ENCODE measurements around the gene GTF3C5.

GTF3C5 gene

DNA sequence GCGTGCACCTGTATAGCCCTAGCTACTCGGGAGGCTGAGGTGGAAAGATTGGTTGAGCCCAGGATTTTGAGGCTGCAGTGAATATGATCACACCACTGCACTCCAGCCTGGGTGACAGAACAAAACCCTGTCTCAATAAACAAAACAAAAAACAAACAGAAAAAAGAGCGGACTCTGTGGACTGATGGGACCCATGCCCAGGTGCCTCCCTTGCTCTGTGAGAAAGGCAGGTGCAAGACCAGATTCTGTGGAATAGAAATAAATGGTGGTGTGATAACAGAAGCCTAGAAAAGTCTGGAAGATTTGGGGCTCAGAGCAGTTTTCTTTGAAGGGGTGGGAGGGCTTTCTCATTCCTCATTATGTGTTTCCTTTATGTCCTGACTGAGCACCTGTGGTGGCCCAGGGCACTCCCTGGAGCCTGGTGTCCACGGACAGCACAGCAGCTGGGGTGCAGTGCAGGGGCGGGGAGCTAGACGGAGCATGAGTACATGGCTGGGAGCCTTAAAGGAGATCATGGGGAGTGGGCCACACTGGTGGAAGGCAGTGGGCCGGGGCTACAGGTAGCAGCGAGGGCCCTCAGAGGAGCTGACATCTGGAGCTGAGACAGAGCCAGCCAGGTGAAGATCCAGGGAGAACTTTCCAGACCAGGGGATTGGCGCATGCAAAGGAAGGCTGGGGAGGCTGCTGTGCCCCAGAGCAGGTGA lies 15.6 kb downstream of the GTF3C5 start:
- no peak for TF ChIP-seq RARB (CRISPR knock-in tag; IDR thresholded peaks at IDR 0.05)
- TF ChIP-seq ESRRG (CRISPR knock-in tag; IDR thresholded peaks at IDR 0.05), result no peak
- no peak for TF ChIP-seq ARNTL (CRISPR knock-in tag; IDR thresholded peaks at IDR 0.05; ENCODE audit: borderline replicate concordance, low read depth)
- TF ChIP-seq, protein P1, sequence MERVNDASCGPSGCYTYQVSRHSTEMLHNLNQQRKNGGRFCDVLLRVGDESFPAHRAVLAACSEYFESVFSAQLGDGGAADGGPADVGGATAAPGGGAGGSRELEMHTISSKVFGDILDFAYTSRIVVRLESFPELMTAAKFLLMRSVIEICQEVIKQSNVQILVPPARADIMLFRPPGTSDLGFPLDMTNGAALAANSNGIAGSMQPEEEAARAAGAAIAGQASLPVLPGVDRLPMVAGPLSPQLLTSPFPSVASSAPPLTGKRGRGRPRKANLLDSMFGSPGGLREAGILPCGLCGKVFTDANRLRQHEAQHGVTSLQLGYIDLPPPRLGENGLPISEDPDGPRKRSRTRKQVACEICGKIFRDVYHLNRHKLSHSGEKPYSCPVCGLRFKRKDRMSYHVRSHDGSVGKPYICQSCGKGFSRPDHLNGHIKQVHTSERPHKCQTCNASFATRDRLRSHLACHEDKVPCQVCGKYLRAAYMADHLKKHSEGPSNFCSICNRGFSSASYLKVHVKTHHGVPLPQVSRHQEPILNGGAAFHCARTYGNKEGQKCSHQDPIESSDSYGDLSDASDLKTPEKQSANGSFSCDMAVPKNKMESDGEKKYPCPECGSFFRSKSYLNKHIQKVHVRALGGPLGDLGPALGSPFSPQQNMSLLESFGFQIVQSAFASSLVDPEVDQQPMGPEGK (CRISPR knock-in tag; IDR thresholded peaks at IDR 0.05; ENCODE audit: borderline replicate concordance), result no peak
- no peak for TF ChIP-seq GLIS3 (CRISPR knock-in tag; IDR thresholded peaks at IDR 0.05)
- TF ChIP-seq ZNF70 (CRISPR knock-in tag; IDR thresholded peaks at IDR 0.05), result no peak
- no peak for TF ChIP-seq ISL1 (CRISPR knock-in tag; IDR thresholded peaks at IDR 0.05)
- no peak for TF ChIP-seq PPARA (CRISPR knock-in tag; IDR thresholded peaks at IDR 0.05; ENCODE audit: borderline replicate concordance)
- TF ChIP-seq ZC3H10 (CRISPR knock-in tag; IDR thresholded peaks at IDR 0.05), result no peak
- TF ChIP-seq, protein P2, sequence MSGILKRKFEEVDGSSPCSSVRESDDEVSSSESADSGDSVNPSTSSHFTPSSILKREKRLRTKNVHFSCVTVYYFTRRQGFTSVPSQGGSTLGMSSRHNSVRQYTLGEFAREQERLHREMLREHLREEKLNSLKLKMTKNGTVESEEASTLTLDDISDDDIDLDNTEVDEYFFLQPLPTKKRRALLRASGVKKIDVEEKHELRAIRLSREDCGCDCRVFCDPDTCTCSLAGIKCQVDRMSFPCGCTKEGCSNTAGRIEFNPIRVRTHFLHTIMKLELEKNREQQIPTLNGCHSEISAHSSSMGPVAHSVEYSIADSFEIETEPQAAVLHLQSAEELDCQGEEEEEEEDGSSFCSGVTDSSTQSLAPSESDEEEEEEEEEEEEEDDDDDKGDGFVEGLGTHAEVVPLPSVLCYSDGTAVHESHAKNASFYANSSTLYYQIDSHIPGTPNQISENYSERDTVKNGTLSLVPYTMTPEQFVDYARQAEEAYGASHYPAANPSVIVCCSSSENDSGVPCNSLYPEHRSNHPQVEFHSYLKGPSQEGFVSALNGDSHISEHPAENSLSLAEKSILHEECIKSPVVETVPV (CRISPR knock-in tag; IDR thresholded peaks at IDR 0.05), result no peak
- TF ChIP-seq TCF4 (CRISPR knock-in tag; IDR thresholded peaks at IDR 0.05; ENCODE audit: borderline replicate concordance), result no peak
- no peak for TF ChIP-seq POU6F1 (CRISPR knock-in tag; IDR thresholded peaks at IDR 0.05; ENCODE audit: borderline replicate concordance, low read depth)
- TF ChIP-seq TSHZ2 (CRISPR knock-in tag; IDR thresholded peaks at IDR 0.05), result no peak
- TF ChIP-seq ZNF8 (CRISPR knock-in tag; IDR thresholded peaks at IDR 0.05), result no peak
- no peak for TF ChIP-seq CSDC2 (CRISPR knock-in tag; IDR thresholded peaks at IDR 0.05)
- no peak for TF ChIP-seq OSR1 (CRISPR knock-in tag; IDR thresholded peaks at IDR 0.05)
- no peak for TF ChIP-seq ZNF565 (CRISPR knock-in tag; conservative IDR thresholded peaks at IDR 0.05; ENCODE audit: low read depth)
- no peak for TF ChIP-seq ZFP30 (CRISPR knock-in tag; IDR thresholded peaks at IDR 0.05)
- ATAC-seq, result no peak

DNA sequence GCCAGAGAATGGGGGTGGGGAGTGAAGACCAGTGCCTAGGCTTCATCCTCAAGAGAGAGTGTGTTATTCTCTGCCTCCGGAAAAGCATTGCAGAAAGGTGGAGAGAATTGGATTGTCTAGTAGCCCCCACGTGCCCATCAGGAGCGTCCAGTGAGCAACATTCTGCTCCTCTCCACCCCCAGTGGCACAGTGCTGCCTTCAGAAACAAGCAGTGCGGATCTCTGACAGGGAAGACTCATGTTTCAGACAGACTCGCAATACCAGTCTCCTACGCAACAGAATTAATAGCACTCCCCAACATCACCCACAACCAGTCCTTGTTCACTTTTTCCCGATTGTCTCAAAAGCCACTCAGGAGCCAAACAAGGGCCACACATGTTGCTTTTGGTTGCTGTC lies 16.1 kb downstream of the GTF3C5 start:
- TF ChIP-seq ZFP3 (CRISPR knock-in tag; IDR thresholded peaks at IDR 0.05) (no peak), BACH2 (CRISPR knock-in tag; IDR thresholded peaks at IDR 0.05; ENCODE audit: borderline replicate concordance) (no peak), TSHZ2 (CRISPR knock-in tag; IDR thresholded peaks at IDR 0.05) (no peak), CSDC2 (CRISPR knock-in tag; IDR thresholded peaks at IDR 0.05) (no peak), TOX (CRISPR knock-in tag; IDR thresholded peaks at IDR 0.05; ENCODE audit: borderline replicate concordance) (no peak), ESRRG (CRISPR knock-in tag; IDR thresholded peaks at IDR 0.05) (no peak), ZFP30 (CRISPR knock-in tag; IDR thresholded peaks at IDR 0.05) (no peak)
- TF ChIP-seq, protein P1 (CRISPR knock-in tag; IDR thresholded peaks at IDR 0.05; ENCODE audit: borderline replicate concordance), result no peak
- TF ChIP-seq, protein P2 (CRISPR knock-in tag; IDR thresholded peaks at IDR 0.05), result no peak
- no peak for ATAC-seq

Measured in SK-N-SH treated with all-trans-retinoic acid at 6 μM for 48 hours (cell line).